ENCODE results near the gene PTPRM. TPM values are rescaled to one million over a fixed set of nuclear protein-coding genes. Genes with fewer than 3 reads are reported as not detected.

PTPRM gene
- total RNA-seq, 4 donors from 2014 or later: 22.5 to 92.5 (median 39.2) TPM

DNA sequence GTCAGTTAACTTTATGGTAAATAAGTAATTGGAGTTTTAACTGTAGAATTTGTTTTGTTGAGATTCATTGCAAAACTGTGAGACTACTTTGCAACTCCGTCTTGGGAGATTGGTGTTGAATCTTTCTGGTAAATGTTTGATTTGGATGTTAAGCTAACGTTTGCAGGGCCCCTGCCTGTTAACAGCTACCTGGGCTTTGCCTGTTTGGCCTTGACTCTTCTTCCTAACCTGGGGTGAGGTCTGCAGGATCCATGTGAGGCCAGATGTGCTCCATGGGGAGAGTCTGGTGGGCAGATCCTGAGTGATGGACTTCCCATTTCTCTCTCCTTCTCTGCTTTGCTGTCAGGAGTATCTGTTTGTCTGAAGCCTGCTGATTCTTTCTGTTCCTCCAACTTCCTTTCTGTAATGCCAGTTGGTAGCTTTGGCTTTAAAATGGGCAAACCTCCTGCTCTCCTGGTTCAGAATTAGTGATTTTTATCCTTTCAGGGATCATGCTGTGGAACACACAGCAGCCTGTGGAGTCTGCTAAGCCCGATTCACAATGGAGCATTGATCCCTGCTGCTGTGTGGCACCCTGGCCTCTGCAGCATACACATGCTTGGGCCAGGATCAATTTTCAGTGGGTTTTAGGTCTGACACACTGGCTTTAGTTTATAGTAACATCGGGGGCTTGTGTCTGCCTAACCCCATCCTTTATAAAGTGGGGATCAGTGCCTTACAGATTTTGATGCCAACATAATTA is 36.3 kb downstream of the PTPRM start:
- Histone ChIP-seq H3K27me3 (no peaks in the 10 kb centered on the region), H3K9me3 (no peaks in the 10 kb centered on the region), H3K36me3 (no peaks in the 10 kb centered on the region), H3K4me3 (no peak overlapping the region), H3K27ac (no peak overlapping the region), H3K4me1 (peaks cover 0 to 14% (median 5%) of the 10 kb centered on the region in 4 donors)
- TF ChIP-seq, protein P1, sequence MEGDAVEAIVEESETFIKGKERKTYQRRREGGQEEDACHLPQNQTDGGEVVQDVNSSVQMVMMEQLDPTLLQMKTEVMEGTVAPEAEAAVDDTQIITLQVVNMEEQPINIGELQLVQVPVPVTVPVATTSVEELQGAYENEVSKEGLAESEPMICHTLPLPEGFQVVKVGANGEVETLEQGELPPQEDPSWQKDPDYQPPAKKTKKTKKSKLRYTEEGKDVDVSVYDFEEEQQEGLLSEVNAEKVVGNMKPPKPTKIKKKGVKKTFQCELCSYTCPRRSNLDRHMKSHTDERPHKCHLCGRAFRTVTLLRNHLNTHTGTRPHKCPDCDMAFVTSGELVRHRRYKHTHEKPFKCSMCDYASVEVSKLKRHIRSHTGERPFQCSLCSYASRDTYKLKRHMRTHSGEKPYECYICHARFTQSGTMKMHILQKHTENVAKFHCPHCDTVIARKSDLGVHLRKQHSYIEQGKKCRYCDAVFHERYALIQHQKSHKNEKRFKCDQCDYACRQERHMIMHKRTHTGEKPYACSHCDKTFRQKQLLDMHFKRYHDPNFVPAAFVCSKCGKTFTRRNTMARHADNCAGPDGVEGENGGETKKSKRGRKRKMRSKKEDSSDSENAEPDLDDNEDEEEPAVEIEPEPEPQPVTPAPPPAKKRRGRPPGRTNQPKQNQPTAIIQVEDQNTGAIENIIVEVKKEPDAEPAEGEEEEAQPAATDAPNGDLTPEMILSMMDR (IDR thresholded peaks at IDR 0.05): no peak
- TF ChIP-seq EP300 (IDR thresholded peaks at IDR 0.05; ENCODE audit: low read depth): no peak
- no peak for TF ChIP-seq POLR2AphosphoS5 (IDR thresholded peaks at IDR 0.05)
- TF ChIP-seq POLR2A (IDR thresholded peaks at IDR 0.05): no peak
- 49 to 81% methylated on average over 2 to 4 of the region's 4 CpGs for WGBS, 2 donors (ENCODE audit: low coverage in 1 of 2)
- intact Hi-C loops (cut with DNase I; ENCODE audit: low total_unique reads) (no loop called here), in situ Hi-C loops (cut with MboI; ENCODE audit: low pct_ligation_motif_present in 1 of 4, low pct_unique_long_range_greater_than_20kb in 1 of 4, low sequenced_read_pairs in 3 of 4) (no loop called here)
- no peak for DNase-seq

DNA sequence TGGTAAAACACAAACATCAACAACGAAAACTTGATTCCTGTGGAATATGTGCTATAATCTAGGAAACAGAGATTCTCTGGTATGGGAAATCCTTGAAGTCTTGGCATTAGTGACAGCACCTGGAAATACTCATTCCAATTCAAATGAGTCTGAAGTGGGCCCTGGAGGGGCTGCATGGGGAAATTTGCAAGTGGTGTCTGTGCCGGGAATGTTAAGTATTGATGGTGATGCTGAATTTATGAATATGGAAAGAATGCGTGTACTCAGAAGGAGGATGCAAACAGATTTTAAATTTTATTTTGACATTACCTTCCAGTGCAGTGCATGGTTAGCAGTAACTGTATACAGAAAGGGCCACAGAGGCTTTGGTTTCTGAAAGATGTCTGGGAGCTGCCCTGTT is 37.2 kb downstream of the PTPRM start:
- WGBS, 2 donors (ENCODE audit: low coverage in 1 of 2): 76 to 82% methylated on average over 3 of the region's 3 CpGs
- in situ Hi-C loops (cut with MboI; ENCODE audit: low pct_ligation_motif_present in 1 of 4, low pct_unique_long_range_greater_than_20kb in 1 of 4, low sequenced_read_pairs in 3 of 4): no loop called here

DNA sequence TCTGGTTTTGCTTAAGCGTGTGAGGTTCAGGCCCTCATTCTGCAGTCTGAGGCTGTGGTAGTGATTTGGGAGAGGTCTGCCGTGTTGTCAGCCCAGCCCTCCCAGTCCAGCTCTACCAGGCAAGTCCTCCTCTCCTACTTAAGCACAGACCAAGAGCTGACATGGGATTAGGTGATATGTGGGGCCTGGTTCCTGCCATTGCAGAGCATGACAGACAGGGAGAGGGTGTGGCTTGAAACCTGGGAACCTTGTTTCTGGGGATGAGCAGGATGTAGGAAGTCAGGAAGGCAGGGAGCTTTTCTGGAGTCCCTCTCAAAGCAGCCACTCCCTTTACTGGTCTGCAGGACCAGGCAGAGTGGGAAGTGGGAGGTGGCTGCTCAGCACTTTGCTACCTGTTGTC is 38.6 kb downstream of the PTPRM start:
- Histone ChIP-seq H3K27ac (no peak overlapping the region), H3K27me3 (no peaks in the 10 kb centered on the region), H3K36me3 (no peaks in the 10 kb centered on the region), H3K9me3 (no peaks in the 10 kb centered on the region), H3K4me1 (peaks cover 0 to 24% (median 8%) of the 10 kb centered on the region in 4 donors), H3K4me3 (no peak overlapping the region)
- TF ChIP-seq POLR2A (IDR thresholded peaks at IDR 0.05) (no peak), POLR2AphosphoS5 (IDR thresholded peaks at IDR 0.05) (no peak), EP300 (IDR thresholded peaks at IDR 0.05; ENCODE audit: low read depth) (no peak)
- TF ChIP-seq, protein P1 (IDR thresholded peaks at IDR 0.05): no peak
- intact Hi-C loops (cut with DNase I; ENCODE audit: low total_unique reads) (no loop called here), in situ Hi-C loops (cut with MboI; ENCODE audit: low pct_ligation_motif_present in 1 of 4, low pct_unique_long_range_greater_than_20kb in 1 of 4, low sequenced_read_pairs in 3 of 4) (no loop called here)
- WGBS, 2 donors (ENCODE audit: low coverage in 1 of 2): 92% methylated on average over 2 of the region's 2 CpGs; no CpG with 5 or more reads in 1 of the 2 donors
- no peak for DNase-seq

More for the DNA sequence above, 37.2 kb downstream of the PTPRM start:
- H3K4me3 ChIP-seq: no peak overlapping the region
- H3K36me3 ChIP-seq: no peaks in the 10 kb centered on the region
- H3K27ac ChIP-seq: no peak overlapping the region
- no peaks in the 10 kb centered on the region for H3K9me3 ChIP-seq
- intact Hi-C loops (cut with DNase I; ENCODE audit: low total_unique reads): no loop called here
- DNase-seq: no peak
- H3K27me3 ChIP-seq: no peaks in the 10 kb centered on the region
- no peak for TF ChIP-seq POLR2A (IDR thresholded peaks at IDR 0.05)
- peaks cover 0 to 19% (median 8%) of the 10 kb centered on the region in 4 donors for H3K4me1 ChIP-seq

DNA sequence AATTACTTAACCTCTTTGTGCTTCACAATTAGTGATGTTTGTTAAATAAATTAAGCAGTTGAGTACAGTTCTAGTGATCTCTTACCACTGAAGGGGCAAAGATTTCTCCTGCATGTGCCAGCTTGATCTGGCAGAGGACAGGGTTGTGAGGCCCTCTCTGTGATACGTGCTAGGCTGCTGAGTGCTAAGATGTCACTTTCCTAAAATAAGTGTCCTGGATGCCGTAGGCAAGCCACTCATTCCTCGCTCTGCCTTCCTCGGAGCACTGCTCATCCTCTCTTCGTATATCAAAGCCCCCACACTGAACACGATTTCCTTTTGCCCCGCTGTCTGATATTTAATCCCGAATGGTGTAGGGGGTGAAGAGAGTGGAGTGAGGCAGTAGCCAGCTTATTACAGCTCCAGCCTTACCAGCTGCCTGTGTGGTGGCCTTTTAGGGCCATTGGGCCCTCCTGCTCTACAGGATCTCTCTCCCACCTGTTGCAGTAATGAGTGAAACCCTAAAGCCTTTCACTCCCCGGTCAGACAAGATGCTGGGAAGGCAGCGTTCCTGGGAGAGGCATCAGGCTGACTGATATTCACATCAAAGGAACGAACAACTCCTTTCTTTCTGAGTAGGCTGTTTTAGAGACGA is 40.5 kb downstream of the PTPRM start:
- H3K27ac ChIP-seq: no peak overlapping the region
- no peaks in the 10 kb centered on the region for H3K36me3 ChIP-seq
- intact Hi-C loops (cut with DNase I; ENCODE audit: low total_unique reads) (no loop called here), in situ Hi-C loops (cut with MboI; ENCODE audit: low pct_ligation_motif_present in 1 of 4, low pct_unique_long_range_greater_than_20kb in 1 of 4, low sequenced_read_pairs in 3 of 4) (no loop called here)
- no peak for TF ChIP-seq POLR2A (IDR thresholded peaks at IDR 0.05)
- no peak for TF ChIP-seq EP300 (IDR thresholded peaks at IDR 0.05; ENCODE audit: low read depth)
- TF ChIP-seq, protein P1 (IDR thresholded peaks at IDR 0.05): no peak
- no peak for TF ChIP-seq POLR2AphosphoS5 (IDR thresholded peaks at IDR 0.05)
- no peak for DNase-seq
- no peak overlapping the region for H3K4me3 ChIP-seq
- no peaks in the 10 kb centered on the region for H3K27me3 ChIP-seq
- H3K4me1 ChIP-seq: peaks cover 0 to 24% (median 8%) of the 10 kb centered on the region in 4 donors
- WGBS, 2 donors (ENCODE audit: low coverage in 1 of 2): 85 to 91% methylated on average over 11 to 12 of the region's 12 CpGs
- H3K9me3 ChIP-seq: no peaks in the 10 kb centered on the region
